Suprapubic skin (tissue), 4 donors: ENCODE measurements around the gene ASIP.

ENCODE experiments used
- EP300 ChIP-seq: sonication (generic); formaldehyde crosslinking; IDR thresholded peaks from one replicate; pipeline ENCODE4 v1.6.1; 2017; ENCODE audit warnings: antibody characterized with exemption
- POLR2A ChIP-seq, 2 donors: fragments of 450-650 bp; IDR thresholded peaks; one replicate each; pipeline ENCODE4 v1.6.1; 2017; ENCODE audit warnings: antibody characterized with exemption in 2 of 2, mild to moderate bottlenecking in 2 of 2, moderate library complexity in 2 of 2
- POLR2AphosphoS5 ChIP-seq, 3 donors: sonication (generic); formaldehyde crosslinking; IDR thresholded peaks; one replicate each; pipeline ENCODE4 v1.6.1; 2017; ENCODE audit warnings: antibody characterized with exemption in 3 of 3
- TF ChIP-seq, protein P1 (sequence below), 2 donors: fragments of 200-600 bp in 1 of 2; fragments of 450-650 bp in 1 of 2; sonication (generic) in 1 of 2; IDR thresholded peaks; one replicate each; pipeline ENCODE4 v1.5.1; 2016 to 2019; ENCODE audit warnings: antibody characterized with exemption in 2 of 2, mild to moderate bottlenecking in 1 of 2, moderate library complexity in 1 of 2

GRCh38 chr20:34268851-34269636 is 27.8 kb downstream of the ASIP start:
- TF ChIP-seq, protein P1, sequence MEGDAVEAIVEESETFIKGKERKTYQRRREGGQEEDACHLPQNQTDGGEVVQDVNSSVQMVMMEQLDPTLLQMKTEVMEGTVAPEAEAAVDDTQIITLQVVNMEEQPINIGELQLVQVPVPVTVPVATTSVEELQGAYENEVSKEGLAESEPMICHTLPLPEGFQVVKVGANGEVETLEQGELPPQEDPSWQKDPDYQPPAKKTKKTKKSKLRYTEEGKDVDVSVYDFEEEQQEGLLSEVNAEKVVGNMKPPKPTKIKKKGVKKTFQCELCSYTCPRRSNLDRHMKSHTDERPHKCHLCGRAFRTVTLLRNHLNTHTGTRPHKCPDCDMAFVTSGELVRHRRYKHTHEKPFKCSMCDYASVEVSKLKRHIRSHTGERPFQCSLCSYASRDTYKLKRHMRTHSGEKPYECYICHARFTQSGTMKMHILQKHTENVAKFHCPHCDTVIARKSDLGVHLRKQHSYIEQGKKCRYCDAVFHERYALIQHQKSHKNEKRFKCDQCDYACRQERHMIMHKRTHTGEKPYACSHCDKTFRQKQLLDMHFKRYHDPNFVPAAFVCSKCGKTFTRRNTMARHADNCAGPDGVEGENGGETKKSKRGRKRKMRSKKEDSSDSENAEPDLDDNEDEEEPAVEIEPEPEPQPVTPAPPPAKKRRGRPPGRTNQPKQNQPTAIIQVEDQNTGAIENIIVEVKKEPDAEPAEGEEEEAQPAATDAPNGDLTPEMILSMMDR (IDR thresholded peaks at IDR 0.05) = no peak
- TF ChIP-seq POLR2AphosphoS5 (IDR thresholded peaks at IDR 0.05) = no peak
- no peak for TF ChIP-seq POLR2A (IDR thresholded peaks at IDR 0.05)
- TF ChIP-seq EP300 = no peak
